Endothelial cell of umbilical vein (primary cell): ENCODE results near the gene TRAF1.

Experiments used
- CTCF ChIP-seq, 2 donors: IDR thresholded peaks; 1 replicate in 1 of 2; 2 replicates in 1 of 2; pipeline ENCODE4 v1.5.1; 2011; ENCODE audit warnings: low read length in 2 of 2, mild to moderate bottlenecking in 2 of 2, moderate library complexity in 2 of 2, control low read depth in 1 of 2, inconsistent platforms in 1 of 2, low read depth in 1 of 2; ENCODE audit not compliant: insufficient read depth in 1 of 2; ENCODE audit errors: extremely low read depth in 1 of 2
- EZH2 ChIP-seq: IDR thresholded peaks from 2 replicates; pipeline ENCODE4 v1.6.1; 2012; ENCODE audit warnings: borderline replicate concordance, low read depth, mild to moderate bottlenecking, moderate library complexity, low read length, inconsistent platforms; ENCODE audit not compliant: severe bottlenecking
- FOS ChIP-seq: IDR thresholded peaks from 2 replicates; pipeline ENCODE4 v1.6.1; 2011; ENCODE audit warnings: mild to moderate bottlenecking, low read length, moderate library complexity, borderline replicate concordance; ENCODE audit not compliant: insufficient read depth
- GATA2 ChIP-seq: IDR thresholded peaks from 2 replicates; pipeline ENCODE4 v1.7.0; 2011; ENCODE audit warnings: low read depth, mild to moderate bottlenecking, moderate library complexity, mixed read lengths, low read length; ENCODE audit not compliant: insufficient read length, insufficient read depth
- JUN ChIP-seq: IDR thresholded peaks from 2 replicates; pipeline ENCODE4 v1.6.1; 2011; ENCODE audit warnings: borderline replicate concordance, low read depth; ENCODE audit not compliant: insufficient read length, insufficient read depth
- MYC ChIP-seq: IDR thresholded peaks from one replicate; pipeline ENCODE4 v1.6.1; 2011; ENCODE audit warnings: mild to moderate bottlenecking, low read depth, low read length
- POLR2A ChIP-seq: IDR thresholded peaks from 2 replicates; pipeline ENCODE4 v1.6.1; 2012; ENCODE audit warnings: low read depth, mild to moderate bottlenecking, control low read depth, low read length
- POLR2AphosphoS5 ChIP-seq: IDR thresholded peaks from 2 replicates; pipeline ENCODE4 v1.6.1; 2012; ENCODE audit warnings: low read depth, mild to moderate bottlenecking, control low read depth, low read length, moderate library complexity; ENCODE audit not compliant: insufficient read depth
- TF ChIP-seq, protein P1 (sequence below): IDR thresholded peaks from 2 replicates; pipeline ENCODE4 v1.6.1; 2011; ENCODE audit not compliant: insufficient read depth, insufficient read length

DNA sequence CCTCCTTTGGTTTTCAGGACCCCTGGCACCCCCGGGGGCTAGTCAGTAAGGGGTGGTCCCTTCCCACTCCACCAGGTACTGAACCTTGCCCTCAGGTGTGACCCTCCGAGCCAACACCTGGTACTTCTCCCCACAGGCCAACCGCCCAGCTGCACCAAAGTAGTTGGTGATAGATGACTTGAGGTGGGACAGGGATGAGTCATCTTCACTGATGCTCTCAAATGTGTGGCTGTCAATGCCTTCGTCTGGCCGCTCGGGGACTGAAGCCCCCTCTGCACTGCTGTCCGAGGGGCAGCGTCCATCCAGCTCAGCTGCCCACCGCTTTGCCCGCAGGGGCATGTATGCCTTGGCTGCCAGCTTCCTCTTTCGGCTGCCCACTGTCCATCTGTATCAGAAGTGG is 68.7 kb downstream of the TRAF1 start:
- TF ChIP-seq CTCF (IDR thresholded peaks at IDR 0.05; ENCODE audit: extremely low read depth in 1 of 2, insufficient read depth in 1 of 2, low read depth in 1 of 2, low read length in 2 of 2) (no peak), EZH2 (no peak), POLR2AphosphoS5 (no peak), FOS (no peak), POLR2A (no peak), GATA2 (no peak), JUN (no peak), MYC (no peak)
- TF ChIP-seq, protein P1, sequence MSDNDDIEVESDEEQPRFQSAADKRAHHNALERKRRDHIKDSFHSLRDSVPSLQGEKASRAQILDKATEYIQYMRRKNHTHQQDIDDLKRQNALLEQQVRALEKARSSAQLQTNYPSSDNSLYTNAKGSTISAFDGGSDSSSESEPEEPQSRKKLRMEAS, result no peak
